Panc1 (cell line): ENCODE results near the gene ADGRL3. TPM values are rescaled to one million over a fixed set of nuclear protein-coding genes. Genes with fewer than 3 reads are reported as not detected.

Experiments used
- ATAC-seq: fragments of 200-7000 bp; cut with Tn5 transposase; 2 replicates; pipeline ENCODE4 v1.9.1; 2020; ENCODE audit warnings: mild to moderate bottlenecking, moderate library complexity
- BruUV-seq: library from RNA; stranded (reverse); fragments of 400-500 nt; replicated peaks from 2 replicates; lab custom pipeline; 2021; lab: Mats Ljungman, UMichigan
- CTCF ChIA-PET: fragments of 300-600 bp; sonication (Branson Sonifier 250); formaldehyde crosslinking; loops from one replicate; lab custom pipeline; 2022; ENCODE audit warnings: antibody characterized with exemption; lab: Charles Lee
- POLR2A ChIA-PET: fragments of 300-600 bp; sonication (Branson Sonifier 250); formaldehyde crosslinking; loops from one replicate; lab custom pipeline; 2022; ENCODE audit warnings: antibody characterized with exemption; lab: Charles Lee
- DNase-seq: peaks from one replicate; pipeline ENCODE4 v3.0.0-alpha.2; 2010; ENCODE audit warnings: low read depth, low spot score
- H3K27ac ChIP-seq: 2 replicates; pipeline ENCODE4 v1.5.1; 2011; ENCODE audit warnings: mild to moderate bottlenecking, low read length, inconsistent platforms
- H3K27me3 ChIP-seq: fragments of 200-500 bp; sonication (Bioruptor generic); 2 replicates; pipeline ENCODE4 v1.6.0; 2014; ENCODE audit warnings: low read length, inconsistent platforms; ENCODE audit not compliant: control insufficient read depth, insufficient read depth
- H3K36me3 ChIP-seq: fragments of 200-500 bp; sonication (Bioruptor generic); 2 replicates; pipeline ENCODE4 v1.5.1; 2014; ENCODE audit warnings: inconsistent platforms, mild to moderate bottlenecking, low read length, moderate library complexity; ENCODE audit not compliant: control insufficient read depth, insufficient read depth
- H3K4me1 ChIP-seq: 2 replicates; pipeline ENCODE4 v1.5.1; 2011; ENCODE audit warnings: inconsistent platforms, mild to moderate bottlenecking, low read length, moderate library complexity; ENCODE audit not compliant: control insufficient read depth, insufficient read depth
- H3K4me3 ChIP-seq, 2 experiments: 2 replicates each; pipeline ENCODE4 v1.5.1; 2011 to 2012; ENCODE audit warnings: low read depth in 2 of 2, low read length in 2 of 2, mild to moderate bottlenecking in 2 of 2, inconsistent platforms in 1 of 2, moderate library complexity in 1 of 2
- H3K9me3 ChIP-seq: fragments of 200-500 bp; sonication (Bioruptor generic); 2 replicates; pipeline ENCODE4 v1.5.1; 2014; ENCODE audit warnings: low read depth, mild to moderate bottlenecking, inconsistent platforms, low read length, moderate library complexity; ENCODE audit not compliant: control insufficient read depth, insufficient read depth
- POLR2AphosphoS5 ChIP-seq: IDR thresholded peaks from 2 replicates; pipeline ENCODE4 v1.6.1; 2012; ENCODE audit warnings: mild to moderate bottlenecking, low read depth, low read length, moderate library complexity
- SIN3A ChIP-seq: IDR thresholded peaks from 2 replicates; pipeline ENCODE4 v1.6.1; 2012; ENCODE audit warnings: low read depth, mild to moderate bottlenecking, low read length, moderate library complexity, borderline replicate concordance; ENCODE audit not compliant: insufficient read depth
- TCF7L2 ChIP-seq: IDR thresholded peaks from 2 replicates; pipeline ENCODE4 v1.6.1; 2011; ENCODE audit warnings: mild to moderate bottlenecking, low read depth, low read length, inconsistent platforms
- in situ Hi-C: cut with HindIII; loops from 2 replicates; pipeline ENCODE4 v1.10.0; 2016; ENCODE audit warnings: low sequenced_read_pairs, low pct_unique_long_range_greater_than_20kb
- intact Hi-C: fragments of 100-400 bp; cut with micrococcal nuclease; formaldehyde crosslinking; loops from one replicate; pipeline ENCODE4 v1.10.0; 2022; ENCODE audit not compliant: unreplicated experiment
- total RNA-seq: library from RNA; stranded (reverse); gene quantifications from one replicate; pipeline ENCODE4 v1.2.1, GENCODE V29; 2021; ENCODE audit not compliant: unreplicated experiment
- TF ChIP-seq, protein P1 (sequence below): fragments of 450-650 bp; IDR thresholded peaks from 2 replicates; pipeline ENCODE4 v1.5.1; 2017; ENCODE audit warnings: mild to moderate bottlenecking
- TF ChIP-seq, protein P2 (sequence below), 2 experiments: IDR thresholded peaks; 2 replicates each; pipeline ENCODE4 v1.6.1; 2011 to 2012; ENCODE audit warnings: low read depth in 2 of 2, control low read depth in 1 of 2, low read length in 1 of 2, mild to moderate bottlenecking in 1 of 2, moderate library complexity in 1 of 2; ENCODE audit not compliant: insufficient read depth in 1 of 2

The ADGRL3 gene
- total RNA-seq, 1 experiment from 2014 or later = 0.23 TPM

GRCh38 chr4:62030958-62031357 lies 830.8 kb downstream of the ADGRL3 start:
- intact Hi-C loops (no loop called here), in situ Hi-C loops (no loop called here)
- ChIA-PET POLR2A (no interaction called here), CTCF (no interaction called here)
- TF ChIP-seq, protein P1, sequence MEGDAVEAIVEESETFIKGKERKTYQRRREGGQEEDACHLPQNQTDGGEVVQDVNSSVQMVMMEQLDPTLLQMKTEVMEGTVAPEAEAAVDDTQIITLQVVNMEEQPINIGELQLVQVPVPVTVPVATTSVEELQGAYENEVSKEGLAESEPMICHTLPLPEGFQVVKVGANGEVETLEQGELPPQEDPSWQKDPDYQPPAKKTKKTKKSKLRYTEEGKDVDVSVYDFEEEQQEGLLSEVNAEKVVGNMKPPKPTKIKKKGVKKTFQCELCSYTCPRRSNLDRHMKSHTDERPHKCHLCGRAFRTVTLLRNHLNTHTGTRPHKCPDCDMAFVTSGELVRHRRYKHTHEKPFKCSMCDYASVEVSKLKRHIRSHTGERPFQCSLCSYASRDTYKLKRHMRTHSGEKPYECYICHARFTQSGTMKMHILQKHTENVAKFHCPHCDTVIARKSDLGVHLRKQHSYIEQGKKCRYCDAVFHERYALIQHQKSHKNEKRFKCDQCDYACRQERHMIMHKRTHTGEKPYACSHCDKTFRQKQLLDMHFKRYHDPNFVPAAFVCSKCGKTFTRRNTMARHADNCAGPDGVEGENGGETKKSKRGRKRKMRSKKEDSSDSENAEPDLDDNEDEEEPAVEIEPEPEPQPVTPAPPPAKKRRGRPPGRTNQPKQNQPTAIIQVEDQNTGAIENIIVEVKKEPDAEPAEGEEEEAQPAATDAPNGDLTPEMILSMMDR = no peak
- TF ChIP-seq TCF7L2 (no peak), SIN3A (no peak), POLR2AphosphoS5 (no peak)
- TF ChIP-seq, protein P2, sequence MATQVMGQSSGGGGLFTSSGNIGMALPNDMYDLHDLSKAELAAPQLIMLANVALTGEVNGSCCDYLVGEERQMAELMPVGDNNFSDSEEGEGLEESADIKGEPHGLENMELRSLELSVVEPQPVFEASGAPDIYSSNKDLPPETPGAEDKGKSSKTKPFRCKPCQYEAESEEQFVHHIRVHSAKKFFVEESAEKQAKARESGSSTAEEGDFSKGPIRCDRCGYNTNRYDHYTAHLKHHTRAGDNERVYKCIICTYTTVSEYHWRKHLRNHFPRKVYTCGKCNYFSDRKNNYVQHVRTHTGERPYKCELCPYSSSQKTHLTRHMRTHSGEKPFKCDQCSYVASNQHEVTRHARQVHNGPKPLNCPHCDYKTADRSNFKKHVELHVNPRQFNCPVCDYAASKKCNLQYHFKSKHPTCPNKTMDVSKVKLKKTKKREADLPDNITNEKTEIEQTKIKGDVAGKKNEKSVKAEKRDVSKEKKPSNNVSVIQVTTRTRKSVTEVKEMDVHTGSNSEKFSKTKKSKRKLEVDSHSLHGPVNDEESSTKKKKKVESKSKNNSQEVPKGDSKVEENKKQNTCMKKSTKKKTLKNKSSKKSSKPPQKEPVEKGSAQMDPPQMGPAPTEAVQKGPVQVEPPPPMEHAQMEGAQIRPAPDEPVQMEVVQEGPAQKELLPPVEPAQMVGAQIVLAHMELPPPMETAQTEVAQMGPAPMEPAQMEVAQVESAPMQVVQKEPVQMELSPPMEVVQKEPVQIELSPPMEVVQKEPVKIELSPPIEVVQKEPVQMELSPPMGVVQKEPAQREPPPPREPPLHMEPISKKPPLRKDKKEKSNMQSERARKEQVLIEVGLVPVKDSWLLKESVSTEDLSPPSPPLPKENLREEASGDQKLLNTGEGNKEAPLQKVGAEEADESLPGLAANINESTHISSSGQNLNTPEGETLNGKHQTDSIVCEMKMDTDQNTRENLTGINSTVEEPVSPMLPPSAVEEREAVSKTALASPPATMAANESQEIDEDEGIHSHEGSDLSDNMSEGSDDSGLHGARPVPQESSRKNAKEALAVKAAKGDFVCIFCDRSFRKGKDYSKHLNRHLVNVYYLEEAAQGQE (IDR thresholded peaks at IDR 0.05; ENCODE audit: insufficient read depth in 1 of 2, low read depth in 2 of 2, low read length in 1 of 2) = no peak
- Histone ChIP-seq H3K9me3 (no peaks in the 10 kb centered on the region), H3K27me3 (no peaks in the 10 kb centered on the region), H3K36me3 (no peaks in the 10 kb centered on the region), H3K4me3 (no peak overlapping the region), H3K27ac (no peak overlapping the region), H3K4me1 (no peaks in the 10 kb centered on the region)
- BruUV-seq = no TSS peak
- DNase-seq (no peak), ATAC-seq (no peak)

DNA sequence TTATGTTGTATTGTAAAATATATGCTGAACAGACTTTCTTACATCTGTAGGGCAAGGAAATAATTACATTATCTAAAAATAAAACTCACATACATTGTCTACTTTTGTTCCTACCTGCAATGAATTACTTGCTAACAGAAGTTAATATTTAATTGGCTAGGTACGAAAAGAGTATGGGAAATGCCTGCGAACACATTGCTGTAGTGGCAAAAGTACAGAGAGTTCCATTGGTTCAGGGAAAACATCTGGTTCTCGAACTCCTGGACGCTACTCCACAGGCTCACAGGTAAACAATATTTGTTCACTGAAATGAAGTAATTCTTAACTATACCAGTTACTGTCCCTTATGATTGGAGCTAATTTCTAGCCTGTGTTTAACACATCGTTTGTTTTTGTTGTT lies 837.4 kb downstream of the ADGRL3 start:
- Histone ChIP-seq H3K36me3 (no peaks in the 10 kb centered on the region), H3K27ac (no peak overlapping the region), H3K4me3 (no peak overlapping the region), H3K27me3 (no peaks in the 10 kb centered on the region), H3K4me1 (no peaks in the 10 kb centered on the region), H3K9me3 (no peaks in the 10 kb centered on the region)
- no peak for ATAC-seq
- POLR2A ChIA-PET = no interaction called here
- CTCF ChIA-PET = no interaction called here
- intact Hi-C loops (no loop called here), in situ Hi-C loops (no loop called here)
- DNase-seq = no peak
- BruUV-seq = no TSS peak
- TF ChIP-seq POLR2AphosphoS5 = no peak
- TF ChIP-seq, protein P1 = no peak
- no peak for TF ChIP-seq SIN3A
- TF ChIP-seq, protein P2 (IDR thresholded peaks at IDR 0.05; ENCODE audit: insufficient read depth in 1 of 2, low read depth in 2 of 2, low read length in 1 of 2) = no peak
- no peak for TF ChIP-seq TCF7L2
